ENCODE results near the gene STAB1. TPM values are rescaled to one million over a fixed set of nuclear protein-coding genes. Genes with fewer than 3 reads are reported as not detected.

The STAB1 gene
- total and polyA plus RNA-seq, 2 experiments from 2014 or later = 0.90 to 1.9 TPM

DNA sequence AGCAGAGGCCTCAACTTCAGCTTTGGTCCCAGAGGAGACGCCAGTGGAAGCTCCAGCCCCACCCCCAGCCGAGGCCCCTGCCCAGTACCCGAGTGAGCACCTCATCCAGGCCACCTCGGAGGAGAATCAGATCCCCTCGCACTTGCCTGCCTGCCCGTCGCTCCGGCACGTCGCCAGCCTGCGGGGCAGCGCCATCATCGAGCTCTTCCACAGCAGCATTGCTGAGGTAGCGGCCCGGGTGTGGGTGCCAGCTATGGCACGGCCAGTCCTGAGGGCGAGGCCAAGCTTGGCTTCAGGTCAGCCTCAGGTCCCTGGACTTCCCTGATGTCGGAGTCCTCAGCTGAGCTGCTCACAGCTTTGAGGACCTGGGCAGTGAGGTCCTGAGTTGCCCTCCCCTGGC, 5.7 kb upstream of the STAB1 start:
- H3K27ac ChIP-seq (ENCODE audit: low read depth) = no peak overlapping the region
- no peaks in the 10 kb centered on the region for H3K79me2 ChIP-seq (replicated peaks; ENCODE audit: insufficient read depth)
- TF ChIP-seq CREB1 (CRISPR knock-in tag; IDR thresholded peaks at IDR 0.05; ENCODE audit: low read depth) = no peak
- H2AFZ ChIP-seq = no peak overlapping the region
- no peaks in the 10 kb centered on the region for H3F3A ChIP-seq (replicated peaks; ENCODE audit: low read depth)
- peaks cover 16% of the 10 kb centered on the region for H3K27me3 Mint-ChIP-seq (ENCODE audit: insufficient read depth, low read depth, poor library complexity)
- H3K9me3 Mint-ChIP-seq = no peaks in the 10 kb centered on the region
- H3K9me2 ChIP-seq (ENCODE audit: insufficient read depth) = no peaks in the 10 kb centered on the region
- H3K4me1 Mint-ChIP-seq = peaks cover 6% of the 10 kb centered on the region; the same call in 2 of the 3 replicates
- peaks cover 48% of the 10 kb centered on the region for H3K36me3 Mint-ChIP-seq (ENCODE audit: low read depth)
- ATAC-seq (no peak), DNase-seq (ENCODE audit: low spot score) (no peak)
- 0 out of 2 replicates have a peak, but pooled peaks cover 4% of the 10 kb centered on the region for H3K36me3 ChIP-seq (ENCODE audit: insufficient read depth)
- H3K4me1 ChIP-seq (ENCODE audit: insufficient read depth) = no peaks in the 10 kb centered on the region
- no peaks in the 10 kb centered on the region for H3K27me3 ChIP-seq (ENCODE audit: insufficient read depth)
- H3K27ac Mint-ChIP-seq = no peak overlapping the region
- H3K4me3 Mint-ChIP-seq = no peak overlapping the region
- no peak overlapping the region for H3K4me2 ChIP-seq
- no peak overlapping the region for H3K4me3 ChIP-seq
- no peaks in the 10 kb centered on the region for H4K20me1 ChIP-seq (replicated peaks; ENCODE audit: insufficient read depth)

GRCh38 chr3:52490035-52490938, 4.9 kb upstream of the STAB1 start:
- H2AFZ ChIP-seq = no peak overlapping the region
- no peak overlapping the region for H3K4me2 ChIP-seq
- no peaks in the 10 kb centered on the region for H4K20me1 ChIP-seq (replicated peaks; ENCODE audit: insufficient read depth)
- Mint-ChIP-seq H3K4me3 (no peak overlapping the region), H3K27me3 (ENCODE audit: insufficient read depth, low read depth, poor library complexity) (peaks cover 16% of the 10 kb centered on the region), H3K9me3 (no peaks in the 10 kb centered on the region), H3K4me1 (peaks cover 8% of the 10 kb centered on the region; the same call in 2 of the 3 replicates), H3K36me3 (ENCODE audit: low read depth) (peaks cover 48% of the 10 kb centered on the region), H3K27ac (no peak overlapping the region)
- H3K9me2 ChIP-seq (ENCODE audit: insufficient read depth) = no peaks in the 10 kb centered on the region
- no peak overlapping the region for H3K27ac ChIP-seq (ENCODE audit: low read depth)
- DNase-seq (ENCODE audit: low spot score) (no peak), ATAC-seq (no peak)
- no peaks in the 10 kb centered on the region for H3K4me1 ChIP-seq (ENCODE audit: insufficient read depth)
- no peaks in the 10 kb centered on the region for H3F3A ChIP-seq (replicated peaks; ENCODE audit: low read depth)
- TF ChIP-seq, protein P1, sequence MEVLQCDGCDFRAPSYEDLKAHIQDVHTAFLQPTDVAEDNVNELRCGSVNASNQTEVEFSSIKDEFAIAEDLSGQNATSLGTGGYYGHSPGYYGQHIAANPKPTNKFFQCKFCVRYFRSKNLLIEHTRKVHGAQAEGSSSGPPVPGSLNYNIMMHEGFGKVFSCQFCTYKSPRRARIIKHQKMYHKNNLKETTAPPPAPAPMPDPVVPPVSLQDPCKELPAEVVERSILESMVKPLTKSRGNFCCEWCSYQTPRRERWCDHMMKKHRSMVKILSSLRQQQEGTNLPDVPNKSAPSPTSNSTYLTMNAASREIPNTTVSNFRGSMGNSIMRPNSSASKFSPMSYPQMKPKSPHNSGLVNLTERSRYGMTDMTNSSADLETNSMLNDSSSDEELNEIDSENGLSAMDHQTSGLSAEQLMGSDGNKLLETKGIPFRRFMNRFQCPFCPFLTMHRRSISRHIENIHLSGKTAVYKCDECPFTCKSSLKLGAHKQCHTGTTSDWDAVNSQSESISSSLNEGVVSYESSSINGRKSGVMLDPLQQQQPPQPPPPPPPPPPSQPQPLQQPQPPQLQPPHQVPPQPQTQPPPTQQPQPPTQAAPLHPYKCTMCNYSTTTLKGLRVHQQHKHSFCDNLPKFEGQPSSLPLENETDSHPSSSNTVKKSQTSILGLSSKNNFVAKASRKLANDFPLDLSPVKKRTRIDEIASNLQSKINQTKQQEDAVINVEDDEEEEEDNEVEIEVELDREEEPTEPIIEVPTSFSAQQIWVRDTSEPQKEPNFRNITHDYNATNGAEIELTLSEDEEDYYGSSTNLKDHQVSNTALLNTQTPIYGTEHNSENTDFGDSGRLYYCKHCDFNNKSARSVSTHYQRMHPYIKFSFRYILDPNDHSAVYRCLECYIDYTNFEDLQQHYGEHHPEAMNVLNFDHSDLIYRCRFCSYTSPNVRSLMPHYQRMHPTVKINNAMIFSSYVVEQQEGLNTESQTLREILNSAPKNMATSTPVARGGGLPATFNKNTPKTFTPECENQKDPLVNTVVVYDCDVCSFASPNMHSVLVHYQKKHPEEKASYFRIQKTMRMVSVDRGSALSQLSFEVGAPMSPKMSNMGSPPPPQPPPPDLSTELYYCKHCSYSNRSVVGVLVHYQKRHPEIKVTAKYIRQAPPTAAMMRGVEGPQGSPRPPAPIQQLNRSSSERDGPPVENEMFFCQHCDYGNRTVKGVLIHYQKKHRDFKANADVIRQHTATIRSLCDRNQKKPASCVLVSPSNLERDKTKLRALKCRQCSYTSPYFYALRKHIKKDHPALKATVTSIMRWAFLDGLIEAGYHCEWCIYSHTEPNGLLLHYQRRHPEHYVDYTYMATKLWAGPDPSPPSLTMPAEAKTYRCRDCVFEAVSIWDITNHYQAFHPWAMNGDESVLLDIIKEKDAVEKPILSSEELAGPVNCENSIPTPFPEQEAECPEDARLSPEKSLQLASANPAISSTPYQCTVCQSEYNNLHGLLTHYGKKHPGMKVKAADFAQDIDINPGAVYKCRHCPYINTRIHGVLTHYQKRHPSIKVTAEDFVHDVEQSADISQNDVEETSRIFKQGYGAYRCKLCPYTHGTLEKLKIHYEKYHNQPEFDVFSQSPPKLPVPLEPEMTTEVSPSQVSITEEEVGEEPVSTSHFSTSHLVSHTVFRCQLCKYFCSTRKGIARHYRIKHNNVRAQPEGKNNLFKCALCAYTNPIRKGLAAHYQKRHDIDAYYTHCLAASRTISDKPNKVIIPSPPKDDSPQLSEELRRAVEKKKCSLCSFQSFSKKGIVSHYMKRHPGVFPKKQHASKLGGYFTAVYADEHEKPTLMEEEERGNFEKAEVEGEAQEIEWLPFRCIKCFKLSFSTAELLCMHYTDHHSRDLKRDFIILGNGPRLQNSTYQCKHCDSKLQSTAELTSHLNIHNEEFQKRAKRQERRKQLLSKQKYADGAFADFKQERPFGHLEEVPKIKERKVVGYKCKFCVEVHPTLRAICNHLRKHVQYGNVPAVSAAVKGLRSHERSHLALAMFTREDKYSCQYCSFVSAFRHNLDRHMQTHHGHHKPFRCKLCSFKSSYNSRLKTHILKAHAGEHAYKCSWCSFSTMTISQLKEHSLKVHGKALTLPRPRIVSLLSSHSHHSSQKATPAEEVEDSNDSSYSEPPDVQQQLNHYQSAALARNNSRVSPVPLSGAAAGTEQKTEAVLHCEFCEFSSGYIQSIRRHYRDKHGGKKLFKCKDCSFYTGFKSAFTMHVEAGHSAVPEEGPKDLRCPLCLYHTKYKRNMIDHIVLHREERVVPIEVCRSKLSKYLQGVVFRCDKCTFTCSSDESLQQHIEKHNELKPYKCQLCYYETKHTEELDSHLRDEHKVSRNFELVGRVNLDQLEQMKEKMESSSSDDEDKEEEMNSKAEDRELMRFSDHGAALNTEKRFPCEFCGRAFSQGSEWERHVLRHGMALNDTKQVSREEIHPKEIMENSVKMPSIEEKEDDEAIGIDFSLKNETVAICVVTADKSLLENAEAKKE (CRISPR knock-in tag; IDR thresholded peaks at IDR 0.05) = no peak
- TF ChIP-seq STAT1 (IDR thresholded peaks at IDR 0.05; ENCODE audit: unreplicated experiment) (no peak), ZNF114 (CRISPR knock-in tag; IDR thresholded peaks at IDR 0.05) (no peak), EZH2 (IDR thresholded peaks at IDR 0.05; ENCODE audit: low read depth, unreplicated experiment) (no peak)
- no peaks in the 10 kb centered on the region for H3K79me2 ChIP-seq (replicated peaks; ENCODE audit: insufficient read depth)
- no peaks in the 10 kb centered on the region for H3K27me3 ChIP-seq (ENCODE audit: insufficient read depth)
- H3K36me3 ChIP-seq (ENCODE audit: insufficient read depth) = 0 out of 2 replicates have a peak, but pooled peaks cover 4% of the 10 kb centered on the region
- H3K4me3 ChIP-seq = no peak overlapping the region
